Retina (tissue), 1 donor: ENCODE results near the gene SEMA4D.

Source experiments
- DNase-seq: peaks from one replicate; pipeline ENCODE4 v3.0.0-alpha.2; 2016

SEMA4D gene

GRCh38 chr9:89498852-89499480 lies 1.1 kb upstream of the SEMA4D start:
- DNase-seq, result no peak

GRCh38 chr9:89497257-89497963 lies 503 bp downstream of the SEMA4D start:
- no peak for DNase-seq

- peak; percentile 68 for DNase-seq
Measured at GRCh38 chr9:89496645-89497256, 1.2 kb downstream of the SEMA4D start.

- DNase-seq, result peak; percentile 76
Measured at GRCh38 chr9:89495824-89496560, 1.9 kb downstream of the SEMA4D start.

- DNase-seq, result peak; percentile 30
Measured at GRCh38 chr9:89494199-89494598, 3.7 kb downstream of the SEMA4D start.

- peak; percentile 27 for DNase-seq
Measured at GRCh38 chr9:89493671-89494070, 4.2 kb downstream of the SEMA4D start.

GRCh38 chr9:89493181-89493580 lies 4.7 kb downstream of the SEMA4D start:
- DNase-seq, result no peak

- DNase-seq, result no peak
Measured at GRCh38 chr9:89492586-89492985, 5.3 kb downstream of the SEMA4D start.

- no peak for DNase-seq
Measured at GRCh38 chr9:89491694-89492093, 6.2 kb downstream of the SEMA4D start.

GRCh38 chr9:89489548-89490530 lies 8.1 kb downstream of the SEMA4D start:
- DNase-seq, result no peak

- DNase-seq, result no peak
Measured at GRCh38 chr9:89488936-89489335, 9.0 kb downstream of the SEMA4D start.

GRCh38 chr9:89488131-89488530 lies 9.8 kb downstream of the SEMA4D start:
- DNase-seq, result no peak

GRCh38 chr9:89486681-89487080 lies 11.2 kb downstream of the SEMA4D start:
- DNase-seq, result no peak

- DNase-seq, result no peak
Measured at GRCh38 chr9:89484475-89485404, 13.2 kb downstream of the SEMA4D start.

- peak; percentile 71 for DNase-seq
Measured at GRCh38 chr9:89483592-89484474, 14.1 kb downstream of the SEMA4D start.

GRCh38 chr9:89482901-89483361 lies 15.0 kb downstream of the SEMA4D start:
- peak; percentile 70 for DNase-seq

- peak; percentile 49 for DNase-seq
Measured at GRCh38 chr9:89482056-89482851, 15.7 kb downstream of the SEMA4D start.

- no peak for DNase-seq
Measured at GRCh38 chr9:89481538-89481915, 16.4 kb downstream of the SEMA4D start.
